Lower leg skin (tissue), 3 donors: ENCODE data around the gene LEMD1.

Experiments
- POLR2A ChIP-seq, 2 donors: fragments of 450-650 bp; IDR thresholded peaks; one replicate each; pipeline ENCODE4 v1.6.1; 2016 to 2017; ENCODE audit warnings: antibody characterized with exemption in 2 of 2, mild to moderate bottlenecking in 1 of 2, moderate library complexity in 1 of 2
- TF ChIP-seq, protein P1 (sequence below), 3 donors: fragments of 450-650 bp; IDR thresholded peaks; one replicate each; pipeline ENCODE4 v1.5.1; 2016; ENCODE audit warnings: antibody characterized with exemption in 3 of 3, mild to moderate bottlenecking in 3 of 3, moderate library complexity in 2 of 3

- TF ChIP-seq, protein P1, sequence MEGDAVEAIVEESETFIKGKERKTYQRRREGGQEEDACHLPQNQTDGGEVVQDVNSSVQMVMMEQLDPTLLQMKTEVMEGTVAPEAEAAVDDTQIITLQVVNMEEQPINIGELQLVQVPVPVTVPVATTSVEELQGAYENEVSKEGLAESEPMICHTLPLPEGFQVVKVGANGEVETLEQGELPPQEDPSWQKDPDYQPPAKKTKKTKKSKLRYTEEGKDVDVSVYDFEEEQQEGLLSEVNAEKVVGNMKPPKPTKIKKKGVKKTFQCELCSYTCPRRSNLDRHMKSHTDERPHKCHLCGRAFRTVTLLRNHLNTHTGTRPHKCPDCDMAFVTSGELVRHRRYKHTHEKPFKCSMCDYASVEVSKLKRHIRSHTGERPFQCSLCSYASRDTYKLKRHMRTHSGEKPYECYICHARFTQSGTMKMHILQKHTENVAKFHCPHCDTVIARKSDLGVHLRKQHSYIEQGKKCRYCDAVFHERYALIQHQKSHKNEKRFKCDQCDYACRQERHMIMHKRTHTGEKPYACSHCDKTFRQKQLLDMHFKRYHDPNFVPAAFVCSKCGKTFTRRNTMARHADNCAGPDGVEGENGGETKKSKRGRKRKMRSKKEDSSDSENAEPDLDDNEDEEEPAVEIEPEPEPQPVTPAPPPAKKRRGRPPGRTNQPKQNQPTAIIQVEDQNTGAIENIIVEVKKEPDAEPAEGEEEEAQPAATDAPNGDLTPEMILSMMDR (IDR thresholded peaks at IDR 0.05), result no peak
- TF ChIP-seq POLR2A (IDR thresholded peaks at IDR 0.05), result no peak
Observed at GRCh38 chr1:205355075-205355453, 66.8 kb downstream of the LEMD1 start.
